Measurements from ENCODE around the gene SLC5A6.

DNA sequence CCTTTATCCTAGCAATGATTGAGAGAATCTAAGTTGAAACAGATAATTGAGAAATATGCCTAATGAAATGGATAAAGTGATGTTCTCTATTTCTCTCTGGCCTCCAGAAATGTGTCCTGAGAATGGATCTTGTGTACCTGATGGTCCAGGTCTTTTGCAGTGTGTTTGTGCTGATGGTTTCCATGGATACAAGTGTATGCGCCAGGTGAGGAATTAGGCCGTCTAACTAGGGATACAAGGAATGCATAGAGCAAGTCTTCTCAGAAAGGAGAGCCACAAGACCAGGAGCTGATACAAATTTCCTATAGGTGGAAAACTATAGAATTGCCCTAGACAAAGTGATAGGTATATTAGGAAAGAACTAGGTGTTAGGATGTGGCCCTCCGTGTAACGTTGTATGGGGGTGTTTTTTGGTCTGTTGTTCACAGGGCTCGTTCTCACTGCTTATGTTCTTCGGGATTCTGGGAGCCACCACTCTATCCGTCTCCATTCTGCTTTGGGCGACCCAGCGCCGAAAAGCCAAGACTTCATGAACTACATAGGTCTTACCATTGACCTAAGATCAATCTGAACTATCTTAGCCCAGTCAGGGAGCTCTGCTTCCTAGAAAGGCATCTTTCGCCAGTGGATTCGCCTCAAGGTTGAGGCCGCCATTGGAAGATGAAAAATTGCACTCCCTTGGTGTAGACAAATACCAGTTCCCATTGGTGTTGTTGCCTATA, 4.5 kb upstream of the SLC5A6 start:
- TF ChIP-seq POLR2AphosphoS5 (IDR thresholded peaks at IDR 0.05) (no peak), POLR2A (IDR thresholded peaks at IDR 0.05) (no peak), EP300 (IDR thresholded peaks at IDR 0.05) (no peak)
- TF ChIP-seq, protein P1, sequence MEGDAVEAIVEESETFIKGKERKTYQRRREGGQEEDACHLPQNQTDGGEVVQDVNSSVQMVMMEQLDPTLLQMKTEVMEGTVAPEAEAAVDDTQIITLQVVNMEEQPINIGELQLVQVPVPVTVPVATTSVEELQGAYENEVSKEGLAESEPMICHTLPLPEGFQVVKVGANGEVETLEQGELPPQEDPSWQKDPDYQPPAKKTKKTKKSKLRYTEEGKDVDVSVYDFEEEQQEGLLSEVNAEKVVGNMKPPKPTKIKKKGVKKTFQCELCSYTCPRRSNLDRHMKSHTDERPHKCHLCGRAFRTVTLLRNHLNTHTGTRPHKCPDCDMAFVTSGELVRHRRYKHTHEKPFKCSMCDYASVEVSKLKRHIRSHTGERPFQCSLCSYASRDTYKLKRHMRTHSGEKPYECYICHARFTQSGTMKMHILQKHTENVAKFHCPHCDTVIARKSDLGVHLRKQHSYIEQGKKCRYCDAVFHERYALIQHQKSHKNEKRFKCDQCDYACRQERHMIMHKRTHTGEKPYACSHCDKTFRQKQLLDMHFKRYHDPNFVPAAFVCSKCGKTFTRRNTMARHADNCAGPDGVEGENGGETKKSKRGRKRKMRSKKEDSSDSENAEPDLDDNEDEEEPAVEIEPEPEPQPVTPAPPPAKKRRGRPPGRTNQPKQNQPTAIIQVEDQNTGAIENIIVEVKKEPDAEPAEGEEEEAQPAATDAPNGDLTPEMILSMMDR (IDR thresholded peaks at IDR 0.05): no peak

Measured in sigmoid colon (tissue), 4 donors.